GM13976 (cell line): ENCODE data around the gene CDKN3.

ENCODE experiments used
- DNase-seq: peaks from one replicate; pipeline ENCODE4 v3.0.0; 2012; ENCODE audit warnings: low spot score
- in situ Hi-C: fragments of 300-500 bp; cut with MboI; formaldehyde crosslinking; loops from one replicate; pipeline ENCODE4 v1.12.0; 2022; ENCODE audit warnings: low sequenced_read_pairs, mixed read lengths, inconsistent platforms; ENCODE audit not compliant: unreplicated experiment
- TF ChIP-seq, protein P1 (sequence below): IDR thresholded peaks from 2 replicates; pipeline ENCODE4 v1.5.1; 2012; ENCODE audit warnings: borderline replicate concordance, mild to moderate bottlenecking; ENCODE audit not compliant: insufficient read depth; ENCODE audit errors: extremely low read depth, missing control alignments, control extremely low read depth

CDKN3 gene

DNA sequence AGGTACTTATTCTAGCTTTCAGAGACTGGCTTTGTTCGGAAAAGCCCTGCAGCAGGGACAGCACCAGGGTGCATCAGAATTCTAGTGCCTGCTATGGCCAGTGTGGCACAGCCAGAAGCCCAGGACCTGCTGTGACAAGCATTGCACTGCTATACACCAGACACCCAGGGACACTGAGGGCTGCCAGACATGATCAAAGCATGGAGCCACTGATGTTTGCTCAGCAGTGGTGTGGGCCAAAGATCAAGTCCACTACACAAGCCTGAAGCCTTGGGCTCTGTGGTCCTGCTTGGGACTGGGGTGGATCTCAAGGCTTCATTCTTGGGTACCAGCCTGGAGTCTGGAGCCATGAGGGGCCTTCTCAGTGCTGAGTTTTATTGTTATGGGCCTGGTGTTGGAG is 36.1 kb upstream of the CDKN3 start:
- in situ Hi-C loops, result no loop called here
- TF ChIP-seq, protein P1, sequence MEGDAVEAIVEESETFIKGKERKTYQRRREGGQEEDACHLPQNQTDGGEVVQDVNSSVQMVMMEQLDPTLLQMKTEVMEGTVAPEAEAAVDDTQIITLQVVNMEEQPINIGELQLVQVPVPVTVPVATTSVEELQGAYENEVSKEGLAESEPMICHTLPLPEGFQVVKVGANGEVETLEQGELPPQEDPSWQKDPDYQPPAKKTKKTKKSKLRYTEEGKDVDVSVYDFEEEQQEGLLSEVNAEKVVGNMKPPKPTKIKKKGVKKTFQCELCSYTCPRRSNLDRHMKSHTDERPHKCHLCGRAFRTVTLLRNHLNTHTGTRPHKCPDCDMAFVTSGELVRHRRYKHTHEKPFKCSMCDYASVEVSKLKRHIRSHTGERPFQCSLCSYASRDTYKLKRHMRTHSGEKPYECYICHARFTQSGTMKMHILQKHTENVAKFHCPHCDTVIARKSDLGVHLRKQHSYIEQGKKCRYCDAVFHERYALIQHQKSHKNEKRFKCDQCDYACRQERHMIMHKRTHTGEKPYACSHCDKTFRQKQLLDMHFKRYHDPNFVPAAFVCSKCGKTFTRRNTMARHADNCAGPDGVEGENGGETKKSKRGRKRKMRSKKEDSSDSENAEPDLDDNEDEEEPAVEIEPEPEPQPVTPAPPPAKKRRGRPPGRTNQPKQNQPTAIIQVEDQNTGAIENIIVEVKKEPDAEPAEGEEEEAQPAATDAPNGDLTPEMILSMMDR, result no peak
- DNase-seq, result no peak

GRCh38 chr14:54362089-54362504 is 34.7 kb upstream of the CDKN3 start:
- in situ Hi-C loops, result no loop called here
- DNase-seq, result no peak
- TF ChIP-seq, protein P1, result no peak

DNA sequence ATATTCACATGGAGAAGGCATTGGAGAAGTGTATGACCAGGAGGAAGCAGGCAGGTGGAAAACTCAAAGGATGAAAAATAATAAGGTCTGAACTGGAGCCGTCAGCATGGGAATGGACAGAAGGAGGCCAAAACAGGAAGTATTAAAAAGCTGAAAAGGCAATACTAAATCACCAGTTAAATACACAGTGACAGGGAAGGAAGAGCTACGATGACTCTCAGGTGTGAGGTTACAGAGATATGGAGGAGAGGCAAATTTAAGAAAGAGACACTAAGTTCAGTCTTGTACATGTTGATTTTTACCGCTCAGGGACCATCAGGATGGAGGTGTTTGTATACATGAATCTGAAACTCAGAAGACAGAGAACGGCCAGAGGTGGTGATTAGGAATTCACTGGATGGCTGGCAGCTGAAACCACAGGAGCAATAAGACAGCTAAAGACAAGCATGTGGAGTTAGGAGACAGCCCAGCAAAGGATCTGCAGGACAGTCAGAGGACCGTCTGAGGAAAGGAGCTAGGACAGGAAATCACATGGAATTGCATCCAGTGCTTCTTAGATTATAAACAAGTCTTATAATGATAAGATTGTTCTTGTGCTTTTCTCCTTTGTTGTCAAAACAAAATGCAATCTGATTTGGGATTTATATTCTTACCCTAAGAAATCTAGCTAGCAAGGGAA is 33.9 kb upstream of the CDKN3 start:
- TF ChIP-seq, protein P1, result no peak
- no peak for DNase-seq
- in situ Hi-C loops, result no loop called here

DNA sequence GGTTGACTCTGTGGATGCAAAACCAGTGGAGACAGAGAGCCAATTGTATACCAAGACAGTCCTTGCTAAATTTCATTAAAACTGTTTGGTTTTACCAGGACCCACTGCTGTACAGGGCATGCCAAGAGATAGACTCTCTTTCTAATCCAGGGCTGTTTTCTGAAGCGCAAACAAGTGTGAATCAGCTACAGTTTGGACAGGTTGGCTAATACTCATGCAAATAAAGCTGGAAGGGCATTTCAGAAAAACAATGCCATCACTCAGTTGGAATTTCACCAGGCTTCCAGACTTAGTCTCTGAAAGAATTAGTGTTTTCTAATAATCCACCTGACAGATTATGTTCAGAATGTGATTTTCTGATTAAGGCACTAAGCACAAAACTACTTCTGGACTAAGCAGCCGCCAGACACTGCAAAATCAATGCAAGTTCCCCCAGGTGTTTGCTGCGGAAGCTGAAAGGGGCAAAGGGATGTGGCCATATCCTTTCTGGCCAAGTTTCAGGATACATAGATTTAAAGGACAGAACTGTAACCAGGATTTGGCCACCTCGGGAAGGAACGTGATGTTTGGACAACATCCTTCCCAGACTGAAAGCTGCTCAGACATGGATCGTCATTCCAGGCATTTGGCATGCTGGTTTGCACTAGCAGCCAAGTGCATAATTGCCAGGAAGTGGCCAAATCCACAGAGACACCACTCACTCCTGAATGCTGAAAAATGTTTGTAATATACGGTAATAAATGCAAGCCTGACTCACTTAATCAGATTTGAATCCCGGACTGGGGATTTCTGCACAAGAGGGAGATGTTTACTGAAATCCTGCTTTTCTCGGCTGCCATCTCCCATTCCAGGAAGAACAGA is 32.0 kb upstream of the CDKN3 start:
- in situ Hi-C loops, result no loop called here
- no peak for DNase-seq
- TF ChIP-seq, protein P1, result no peak

- no peak for DNase-seq
- TF ChIP-seq, protein P1, result peak; percentile 22
- in situ Hi-C loops, result no loop called here
Measured at GRCh38 chr14:54366736-54367735, 29.8 kb upstream of the CDKN3 start.

GRCh38 chr14:54368291-54368690 is 28.5 kb upstream of the CDKN3 start:
- TF ChIP-seq, protein P1, result no peak
- in situ Hi-C loops, result no loop called here
- no peak for DNase-seq
